Measurements from ENCODE around the gene RAPGEF5. TPM values are rescaled to one million over a fixed set of nuclear protein-coding genes. Genes with fewer than 3 reads are reported as not detected.

RAPGEF5 gene
- total RNA-seq: 7.5 and 19.8 TPM in 2 replicates

GRCh38 chr7:22356701-22357310, at the start of gene RAPGEF5:
Gene RAPGEF5 (minus strand): TSS chr7:22357154. CDS start chr7:22357060, 94 bp downstream.

Other genes with a start within 250 kb of the RAPGEF5 start
- 7.0 and 8.2 TPM in 2 replicates for gene STEAP1B, start 143.0 kb upstream of the RAPGEF5 start, total RNA-seq

Data from tracheal epithelial cell (primary cell).